ENCODE measurements around the gene HYAL1.

Gene HYAL1

GRCh38 chr3:50322115-50322385, 18.7 kb upstream of the HYAL1 start:
- TF ChIP-seq ZFX (IDR thresholded peaks at IDR 0.05; ENCODE audit: borderline replicate concordance) (no peak), CTCF (IDR thresholded peaks at IDR 0.05) (no peak; the same call in 1 of the 2 replicates)
- H3K27ac ChIP-seq: peak overlapping the region; percentile 85

- TF ChIP-seq ZFX (IDR thresholded peaks at IDR 0.05; ENCODE audit: borderline replicate concordance): no peak
- TF ChIP-seq CTCF (IDR thresholded peaks at IDR 0.05): peak; percentile 73
- H3K27ac ChIP-seq: peak overlapping the region; percentile 85
Measured at GRCh38 chr3:50321336-50322114, 18.2 kb upstream of the HYAL1 start.

GRCh38 chr3:50320853-50321335, 17.5 kb upstream of the HYAL1 start:
- peak overlapping the region; percentile 85 for H3K27ac ChIP-seq
- TF ChIP-seq ZFX (IDR thresholded peaks at IDR 0.05; ENCODE audit: borderline replicate concordance) (no peak), CTCF (IDR thresholded peaks at IDR 0.05) (no peak)

GRCh38 chr3:50319894-50320625, 16.7 kb upstream of the HYAL1 start:
- H3K27ac ChIP-seq: peak overlapping the region; percentile 85
- TF ChIP-seq CTCF (IDR thresholded peaks at IDR 0.05) (no peak; the same call in 1 of the 2 replicates), ZFX (IDR thresholded peaks at IDR 0.05; ENCODE audit: borderline replicate concordance) (no peak)

GRCh38 chr3:50319181-50319893, 16.0 kb upstream of the HYAL1 start:
- TF ChIP-seq ZFX (IDR thresholded peaks at IDR 0.05; ENCODE audit: borderline replicate concordance) (no peak), CTCF (IDR thresholded peaks at IDR 0.05) (no peak)
- H3K27ac ChIP-seq: peak overlapping the region; percentile 85; the same call in 1 of the 2 replicates

- no peak overlapping the region for H3K27ac ChIP-seq
- TF ChIP-seq CTCF (IDR thresholded peaks at IDR 0.05): no peak
Measured at GRCh38 chr3:50318615-50319014, 15.2 kb upstream of the HYAL1 start.

Data from 22Rv1 (cell line).